Karpas-422 (cell line): Measurements from ENCODE around the gene HTRA1. TPM values are rescaled to one million over a fixed set of nuclear protein-coding genes. Genes with fewer than 3 reads are reported as not detected.

Experiments used
- small RNA-seq: library from RNA; depleted of rRNA; stranded (forward); fragments of <200 nt; gene quantifications from one replicate; pipeline ENCODE3, GENCODE V24; 2014
- total RNA-seq: library from RNA; depleted of rRNA; stranded (reverse); fragments of >200 nt; shearing (Covaris generic); gene quantifications from 2 replicates; pipeline ENCODE4 v1.2.3, GENCODE V29; 2014; ENCODE audit warnings: low replicate concordance; rRNA removed

Gene HTRA1
- total RNA-seq, 1 experiment from 2014 or later = not detected

Small RNA genes within 50 kb of the gene (small RNA-seq; reads per million reads assigned to genes)
- gene MIR3941 = not detected

Other genes starting within 250 kb of the HTRA1 start
- not detected in 2 replicates for gene BTBD16, start 190.3 kb upstream of the HTRA1 start, total RNA-seq
- gene PLEKHA1, start 86.8 kb upstream of the HTRA1 start, total RNA-seq = 1.0 and 7.3 TPM in 2 replicates
- not detected in 2 replicates for gene ARMS2, start 6.9 kb upstream of the HTRA1 start, total RNA-seq
- not detected in 2 replicates for gene DMBT1, start 99.2 kb downstream of the HTRA1 start, total RNA-seq
- gene C10orf120, start 238.3 kb downstream of the HTRA1 start, total RNA-seq = not detected in 2 replicates